GM12872 (cell line): ENCODE results near the gene FOXRED2.

ENCODE experiments used
- CTCF ChIP-seq: IDR thresholded peaks from 3 replicates; pipeline ENCODE4 v1.5.1; 2011; ENCODE audit warnings: low read depth, mild to moderate bottlenecking, low read length, moderate library complexity; ENCODE audit not compliant: insufficient read depth

FOXRED2 gene

DNA sequence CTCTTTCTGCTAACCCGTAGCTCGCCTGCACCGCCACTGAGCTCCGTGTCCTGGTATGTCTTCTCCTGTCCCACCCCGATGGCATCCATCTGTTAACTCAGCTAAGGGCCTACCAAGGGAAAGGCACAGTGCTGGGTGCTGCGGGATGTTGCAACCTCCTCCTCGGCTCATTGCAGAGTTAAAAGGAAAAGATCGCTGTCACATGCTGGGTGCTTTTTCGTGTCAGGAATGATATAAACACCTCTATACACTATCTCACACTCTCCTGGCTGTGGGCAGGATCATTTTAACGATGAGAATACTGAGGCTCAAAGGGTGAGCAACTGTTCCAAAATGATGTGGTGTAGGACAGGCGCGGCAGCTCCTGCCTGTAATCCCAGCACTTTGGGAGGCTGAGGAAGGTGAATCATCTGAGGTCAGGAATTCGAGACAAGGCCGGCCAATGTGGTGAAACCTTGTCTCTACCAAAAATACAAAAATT, 35.5 kb downstream of the FOXRED2 start:
- TF ChIP-seq CTCF, result no peak

- no peak for TF ChIP-seq CTCF
Observed at GRCh38 chr22:36470994-36471331, 35.9 kb downstream of the FOXRED2 start.

- TF ChIP-seq CTCF, result peak; percentile 97
Observed at GRCh38 chr22:36470162-36470993, 36.5 kb downstream of the FOXRED2 start.

GRCh38 chr22:36469094-36469710, 37.6 kb downstream of the FOXRED2 start:
- TF ChIP-seq CTCF, result no peak

GRCh38 chr22:36467946-36468345, 38.9 kb downstream of the FOXRED2 start:
- no peak for TF ChIP-seq CTCF

DNA sequence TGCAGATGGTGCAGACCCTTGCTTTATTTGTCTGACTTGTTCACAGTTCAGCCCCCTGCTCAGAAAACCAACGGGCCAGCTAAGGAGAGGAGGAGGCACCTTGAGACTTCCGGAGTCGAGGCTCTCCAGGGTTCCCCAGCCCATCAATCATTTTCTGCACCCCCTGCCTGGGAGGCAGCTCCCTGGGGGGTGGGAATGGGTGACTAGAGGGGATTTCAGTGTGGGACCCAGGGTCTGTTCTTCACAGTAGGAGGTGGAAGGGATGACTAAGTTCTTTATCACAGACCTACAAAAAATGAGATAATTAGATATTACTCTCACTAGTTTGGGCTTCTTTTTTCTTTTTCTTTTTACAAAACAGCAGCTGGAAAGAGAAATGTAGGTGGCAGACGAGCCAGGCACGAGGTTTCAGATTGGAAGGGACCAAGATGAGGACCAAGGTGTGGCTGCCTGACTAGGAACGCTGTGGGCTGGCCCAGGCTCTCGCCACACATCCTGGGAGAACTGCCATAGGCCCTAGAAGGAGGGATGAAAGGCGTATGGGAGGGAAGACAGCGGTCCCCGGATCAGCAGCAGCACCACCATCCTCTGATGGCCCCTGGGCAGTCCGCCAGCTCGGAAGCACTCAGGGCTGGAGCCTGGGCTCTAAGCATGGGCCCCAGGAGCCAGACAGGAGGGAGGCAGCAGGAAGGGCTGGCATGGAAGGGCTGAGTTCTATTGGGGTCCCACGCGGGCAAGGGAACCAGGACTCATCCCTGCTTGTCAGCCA, 39.6 kb downstream of the FOXRED2 start:
- no peak for TF ChIP-seq CTCF

GRCh38 chr22:36466258-36466657, 40.6 kb downstream of the FOXRED2 start:
- TF ChIP-seq CTCF, result no peak
